Ishikawa (cell line): ENCODE measurements around the gene OTUB2.

ENCODE experiments used
- CEBPB ChIP-seq: IDR thresholded peaks from 2 replicates; pipeline ENCODE4 v1.6.1; 2012
- CREB1 ChIP-seq: IDR thresholded peaks from 2 replicates; pipeline ENCODE4 v1.6.1; 2012; ENCODE audit warnings: low read depth
- EGR1 ChIP-seq: IDR thresholded peaks from 2 replicates; pipeline ENCODE4 v1.6.1; 2012
- EP300 ChIP-seq: IDR thresholded peaks from 2 replicates; pipeline ENCODE4 v1.6.1; 2012; ENCODE audit warnings: borderline replicate concordance
- FOXM1 ChIP-seq: IDR thresholded peaks from 2 replicates; pipeline ENCODE4 v1.6.1; 2012; ENCODE audit warnings: low read depth, borderline replicate concordance
- MAX ChIP-seq: IDR thresholded peaks from 2 replicates; pipeline ENCODE4 v1.6.1; 2012
- RAD21 ChIP-seq: IDR thresholded peaks from 2 replicates; pipeline ENCODE4 v1.6.1; 2012; ENCODE audit warnings: low read depth
- REST ChIP-seq: IDR thresholded peaks from 2 replicates; pipeline ENCODE4 v1.6.1; 2012; ENCODE audit warnings: low read depth, mild to moderate bottlenecking
- TAF1 ChIP-seq: IDR thresholded peaks from 2 replicates; pipeline ENCODE4 v1.6.1; 2012; ENCODE audit warnings: low read depth, mild to moderate bottlenecking
- TCF12 ChIP-seq: IDR thresholded peaks from 2 replicates; pipeline ENCODE4 v1.6.1; 2012; ENCODE audit warnings: low read depth
- TEAD4 ChIP-seq: IDR thresholded peaks from 2 replicates; pipeline ENCODE4 v1.6.1; 2012
- YY1 ChIP-seq: IDR thresholded peaks from 2 replicates; pipeline ENCODE4 v1.6.1; 2012; ENCODE audit warnings: low read depth
- ZBTB7A ChIP-seq: IDR thresholded peaks from 2 replicates; pipeline ENCODE4 v1.6.1; 2012; ENCODE audit warnings: low read depth

GRCh38 chr14:94001501-94002396 lies 24.4 kb upstream of the OTUB2 start:
- TF ChIP-seq REST: no peak
- no peak for TF ChIP-seq MAX
- peak; percentile 99 for TF ChIP-seq RAD21
- TF ChIP-seq TAF1: no peak
- no peak for TF ChIP-seq YY1
- TF ChIP-seq CREB1: no peak
- no peak for TF ChIP-seq ZBTB7A
- 0 out of 2 replicates have a peak, but pooled peaks have one; percentile 13 for TF ChIP-seq TEAD4
- no peak for TF ChIP-seq EP300
- TF ChIP-seq CEBPB: no peak
- no peak for TF ChIP-seq FOXM1
- TF ChIP-seq EGR1: no peak
- no peak for TF ChIP-seq TCF12
